DMS79 (cell line): ENCODE results near the gene MAPKAPK2.
"Not testable (repeated sequence)": the region's sequence is repeated elsewhere in the genome, so short reads cannot be mapped to it uniquely, and the experiment has no call there.

Experiments
- DNase-seq: peaks from one replicate; lab custom pipeline; 2025; lab: John Stamatoyannopoulos, UW

MAPKAPK2 gene

GRCh38 chr1:206778031-206778430 is 93.3 kb downstream of the MAPKAPK2 start:
- DNase-seq, result no peak

DNA sequence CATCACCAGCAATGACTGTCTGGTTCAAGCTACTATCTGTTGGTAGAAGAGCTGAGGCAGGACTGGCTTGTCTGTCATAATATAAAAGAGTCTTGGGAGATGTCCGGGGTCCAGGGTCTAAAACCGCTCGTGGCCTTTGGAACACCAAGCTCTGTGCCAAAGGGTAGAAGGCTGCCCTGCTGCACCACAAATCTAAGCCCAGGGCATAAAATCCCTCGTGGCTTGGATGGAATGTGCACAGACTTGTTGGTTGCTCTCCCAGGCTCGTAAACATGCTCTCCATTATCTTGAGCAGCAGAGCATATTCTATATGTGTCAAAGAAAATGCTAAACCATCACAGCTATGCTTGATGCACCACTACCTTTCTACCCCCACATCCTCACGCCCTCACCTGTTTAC is 94.2 kb downstream of the MAPKAPK2 start:
- not testable (repeated sequence) for DNase-seq

GRCh38 chr1:206779638-206780037 is 94.9 kb downstream of the MAPKAPK2 start:
- no peak for DNase-seq

- DNase-seq, result no peak
These were observed 97.7 kb downstream of the MAPKAPK2 start for GRCh38 chr1:206782448-206782847.

GRCh38 chr1:206783506-206783905 is 98.8 kb downstream of the MAPKAPK2 start:
- DNase-seq, result no peak
